PC-9 (cell line): ENCODE data around the gene RPAP3. TPM values are rescaled to one million over a fixed set of nuclear protein-coding genes. Genes with fewer than 3 reads are reported as not detected.

Experiments used
- BruUV-seq: library from RNA; stranded (reverse); fragments of 400-500 nt; replicated peaks from 2 replicates; lab custom pipeline; 2021; lab: Mats Ljungman, UMichigan
- CTCF ChIA-PET: fragments of 300-600 bp; sonication (Branson Sonifier 250); formaldehyde crosslinking; loops from one replicate; lab custom pipeline; 2022; ENCODE audit warnings: antibody characterized with exemption; lab: Charles Lee
- POLR2A ChIA-PET: fragments of 300-600 bp; sonication (Branson Sonifier 250); formaldehyde crosslinking; loops from one replicate; lab custom pipeline; 2022; ENCODE audit warnings: antibody characterized with exemption; ENCODE audit not compliant: unreplicated experiment; lab: Charles Lee
- DNase-seq, 2 experiments: peaks; one replicate each; pipeline versions ENCODE4 v3.0.0 to v3.0.0-alpha.2; 2015 to 2022; ENCODE audit warnings: mixed read lengths in 1 of 2
- H2AFZ ChIP-seq: fragments of 200-600 bp; sonication (generic); 2 replicates; pipeline ENCODE4 v1.8.1; 2017; ENCODE audit warnings: antibody characterized with exemption
- H3F3A ChIP-seq: fragments of 200-600 bp; sonication (generic); 2 replicates; pipeline ENCODE4 v1.8.1; 2017; ENCODE audit warnings: antibody characterized with exemption, mild to moderate bottlenecking, low read depth; ENCODE audit not compliant: insufficient read depth
- H3K27ac ChIP-seq: fragments of 200-600 bp; sonication (generic); 2 replicates; pipeline ENCODE4 v1.6.1; 2016; ENCODE audit warnings: mixed run types
- H3K27me3 ChIP-seq: fragments of 200-600 bp; sonication (generic); 2 replicates; pipeline ENCODE4 v1.6.1; 2016; ENCODE audit warnings: low read depth, mixed run types; ENCODE audit not compliant: insufficient read depth
- H3K36me3 ChIP-seq: fragments of 200-600 bp; sonication (generic); 2 replicates; pipeline ENCODE4 v1.6.1; 2016; ENCODE audit warnings: low read depth, mixed run types
- H3K4me1 ChIP-seq: fragments of 200-600 bp; sonication (generic); replicated peaks from 2 replicates; pipeline ENCODE4 v1.6.1; 2016; ENCODE audit warnings: mixed run types; ENCODE audit not compliant: insufficient read depth
- H3K4me2 ChIP-seq: fragments of 200-600 bp; sonication (generic); 2 replicates; pipeline ENCODE4 v1.6.1; 2017; ENCODE audit warnings: mixed run types
- H3K4me3 ChIP-seq: fragments of 200-600 bp; sonication (generic); 2 replicates; pipeline ENCODE4 v1.6.1; 2016; ENCODE audit warnings: mixed run types
- H3K79me2 ChIP-seq: fragments of 200-600 bp; sonication (generic); 2 replicates; pipeline ENCODE4 v1.6.1; 2017; ENCODE audit warnings: low read depth, mixed run types
- H3K9me2 ChIP-seq: fragments of 200-600 bp; sonication (generic); 2 replicates; pipeline ENCODE4 v1.8.1; 2017; ENCODE audit warnings: mild to moderate bottlenecking; ENCODE audit not compliant: insufficient read depth
- H3K9me3 ChIP-seq: fragments of 200-600 bp; sonication (generic); 2 replicates; pipeline ENCODE4 v1.8.1; 2016; ENCODE audit warnings: low read depth; ENCODE audit not compliant: insufficient read depth
- H4K20me1 ChIP-seq: fragments of 200-600 bp; sonication (generic); 2 replicates; pipeline ENCODE4 v1.8.1; 2017; ENCODE audit not compliant: insufficient read depth
- EZH2 ChIP-seq: fragments of 200-600 bp; sonication (generic); IDR thresholded peaks from 2 replicates; pipeline ENCODE4 v1.8.0; 2017; ENCODE audit warnings: antibody characterized with exemption, low read depth
- intact Hi-C: fragments of 100-400 bp; cut with micrococcal nuclease; formaldehyde crosslinking; loops from one replicate; pipeline ENCODE4 v1.10.0; 2022; ENCODE audit not compliant: unreplicated experiment
- total RNA-seq: library from RNA; stranded (reverse); gene quantifications from 2 replicates; pipeline ENCODE4 v1.2.3, GENCODE V29; 2021
- TF ChIP-seq, protein P1 (sequence below): fragments of 200-600 bp; sonication (generic); conservative IDR thresholded peaks from 2 replicates; pipeline ENCODE4 v1.6.1; 2017; ENCODE audit warnings: mixed run types, antibody characterized with exemption, mild to moderate bottlenecking, moderate library complexity

Gene RPAP3
- total RNA-seq, 1 experiment from 2014 or later: 37.0 TPM

DNA sequence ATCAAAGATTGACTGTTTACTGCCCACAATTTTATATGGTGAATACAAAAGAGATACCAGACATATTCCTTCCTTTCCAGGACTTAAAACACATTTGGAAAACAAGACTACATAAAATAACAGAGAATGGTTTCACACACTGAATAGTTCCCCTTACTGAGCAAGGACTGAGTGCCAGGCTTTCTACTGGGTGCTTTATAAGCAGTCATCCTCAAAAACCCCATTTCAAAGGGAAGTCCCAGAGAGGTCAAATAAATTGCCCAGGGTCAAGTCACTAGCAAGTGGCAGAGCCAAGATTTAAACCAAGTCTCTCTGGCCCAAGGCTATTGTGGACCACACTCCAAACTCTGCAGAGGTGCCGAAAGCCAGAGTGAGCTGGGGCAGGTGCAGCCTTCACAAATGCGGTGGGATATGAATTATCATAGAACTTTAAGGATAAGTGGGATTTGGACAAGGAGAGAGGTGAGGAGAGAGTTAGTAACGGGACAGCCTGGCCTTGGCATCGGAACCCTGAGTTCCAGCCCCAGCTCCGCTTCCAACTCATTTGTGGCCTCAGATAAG, 9.1 kb upstream of the RPAP3 start:
- POLR2A ChIA-PET: no interaction called here
- Histone ChIP-seq H3K27ac (no peak overlapping the region), H3K4me2 (no peak overlapping the region)

DNA sequence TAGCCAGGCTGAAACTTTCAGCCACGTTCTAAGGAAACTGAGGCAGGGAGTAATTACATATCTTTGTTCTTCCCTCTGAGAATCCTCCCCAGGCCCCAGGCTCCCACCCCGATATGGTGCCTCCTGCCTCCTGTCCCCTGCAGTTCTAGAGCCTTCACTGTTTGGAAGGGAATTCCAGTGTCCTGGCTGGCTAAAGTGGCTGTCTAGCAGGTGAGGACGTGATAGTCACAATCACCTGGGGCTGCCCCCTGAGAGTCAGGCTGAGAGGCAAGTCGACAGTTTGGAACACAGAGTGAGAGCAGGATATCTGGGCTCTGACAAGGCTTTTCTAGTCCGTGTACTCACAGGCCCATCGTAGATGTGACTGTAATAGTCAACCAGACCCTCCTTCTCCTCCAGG, 6.3 kb upstream of the RPAP3 start:
- no peak overlapping the region for H3K27ac ChIP-seq
- DNase-seq: no peak
- no peaks in the 10 kb centered on the region for H3K9me2 ChIP-seq
- ChIA-PET POLR2A (no interaction called here), CTCF (interaction anchor here (1.1 kb wide), 1 partner anchor 30 kb away, joined by 4 read pairs; no protein-coding TSS in a partner anchor)
- H3K27me3 ChIP-seq: no peaks in the 10 kb centered on the region
- no peak overlapping the region for H3K4me2 ChIP-seq
- no peaks in the 10 kb centered on the region for H3F3A ChIP-seq
- intact Hi-C loops: no loop called here
- 0 out of 2 replicates have a peak, but pooled peaks cover 8% of the 10 kb centered on the region for H3K79me2 ChIP-seq
- BruUV-seq: no TSS peak
- H3K36me3 ChIP-seq: no peaks in the 10 kb centered on the region
- no peak overlapping the region for H2AFZ ChIP-seq
- no peak for TF ChIP-seq EZH2
- TF ChIP-seq, protein P1, sequence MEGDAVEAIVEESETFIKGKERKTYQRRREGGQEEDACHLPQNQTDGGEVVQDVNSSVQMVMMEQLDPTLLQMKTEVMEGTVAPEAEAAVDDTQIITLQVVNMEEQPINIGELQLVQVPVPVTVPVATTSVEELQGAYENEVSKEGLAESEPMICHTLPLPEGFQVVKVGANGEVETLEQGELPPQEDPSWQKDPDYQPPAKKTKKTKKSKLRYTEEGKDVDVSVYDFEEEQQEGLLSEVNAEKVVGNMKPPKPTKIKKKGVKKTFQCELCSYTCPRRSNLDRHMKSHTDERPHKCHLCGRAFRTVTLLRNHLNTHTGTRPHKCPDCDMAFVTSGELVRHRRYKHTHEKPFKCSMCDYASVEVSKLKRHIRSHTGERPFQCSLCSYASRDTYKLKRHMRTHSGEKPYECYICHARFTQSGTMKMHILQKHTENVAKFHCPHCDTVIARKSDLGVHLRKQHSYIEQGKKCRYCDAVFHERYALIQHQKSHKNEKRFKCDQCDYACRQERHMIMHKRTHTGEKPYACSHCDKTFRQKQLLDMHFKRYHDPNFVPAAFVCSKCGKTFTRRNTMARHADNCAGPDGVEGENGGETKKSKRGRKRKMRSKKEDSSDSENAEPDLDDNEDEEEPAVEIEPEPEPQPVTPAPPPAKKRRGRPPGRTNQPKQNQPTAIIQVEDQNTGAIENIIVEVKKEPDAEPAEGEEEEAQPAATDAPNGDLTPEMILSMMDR: no peak
- H3K4me1 ChIP-seq: peaks cover 5% of the 10 kb centered on the region
- H4K20me1 ChIP-seq: no peaks in the 10 kb centered on the region
- H3K9me3 ChIP-seq: no peaks in the 10 kb centered on the region
- H3K4me3 ChIP-seq: no peak overlapping the region

More for the DNA sequence above, 9.1 kb upstream of the RPAP3 start:
- no TSS peak for BruUV-seq
- Histone ChIP-seq H3K4me1 (no peaks in the 10 kb centered on the region), H4K20me1 (no peaks in the 10 kb centered on the region), H2AFZ (no peak overlapping the region), H3K79me2 (no peaks in the 10 kb centered on the region), H3F3A (no peaks in the 10 kb centered on the region), H3K36me3 (no peaks in the 10 kb centered on the region), H3K9me3 (no peaks in the 10 kb centered on the region), H3K9me2 (no peaks in the 10 kb centered on the region), H3K4me3 (no peak overlapping the region), H3K27me3 (no peaks in the 10 kb centered on the region)
- intact Hi-C loops: loop anchor here (1.0 to 5.0 kb wide), 6 partner anchors 64 to 903 kb away; no protein-coding TSS in a partner anchor
- no peak for DNase-seq
- CTCF ChIA-PET: interaction anchor here (1.5 kb wide), 1 partner anchor 123 kb away, joined by 8 read pairs; no protein-coding TSS in a partner anchor
- TF ChIP-seq EZH2: no peak
- TF ChIP-seq, protein P1: no peak

DNA sequence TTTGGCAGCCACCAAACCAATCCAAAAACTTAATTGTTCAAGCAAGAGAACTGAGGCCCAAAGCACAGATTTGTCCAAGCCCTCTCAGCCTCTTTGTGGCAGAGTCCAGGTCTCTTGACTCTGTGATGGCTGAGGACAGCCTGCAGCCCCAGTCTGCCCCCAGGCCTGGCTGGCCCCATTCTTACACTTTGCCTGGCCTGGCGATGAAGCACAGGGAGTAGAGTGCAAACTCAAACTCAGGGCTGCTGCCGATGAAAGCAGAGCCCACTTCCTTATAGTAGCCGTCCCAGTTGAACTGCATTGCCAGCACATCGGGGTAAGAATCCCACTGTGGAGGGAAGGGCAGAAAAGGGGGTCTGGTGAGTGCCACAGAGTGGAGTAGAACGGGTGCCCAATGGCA, 5.6 kb upstream of the RPAP3 start:
- DNase-seq: no peak
- intact Hi-C loops: no loop called here
- Histone ChIP-seq H3K9me2 (no peaks in the 10 kb centered on the region), H3K4me2 (no peak overlapping the region), H2AFZ (no peak overlapping the region), H3K36me3 (no peaks in the 10 kb centered on the region), H3K4me3 (no peak overlapping the region), H4K20me1 (no peaks in the 10 kb centered on the region), H3K9me3 (no peaks in the 10 kb centered on the region), H3K27me3 (no peaks in the 10 kb centered on the region), H3K4me1 (peaks cover 12% of the 10 kb centered on the region), H3F3A (0 out of 2 replicates have a peak, but pooled peaks cover under 1% of the 10 kb centered on the region), H3K79me2 (0 out of 2 replicates have a peak, but pooled peaks cover 14% of the 10 kb centered on the region), H3K27ac (no peak overlapping the region)
- no peak for TF ChIP-seq EZH2
- TF ChIP-seq, protein P1: no peak
- CTCF ChIA-PET: no interaction called here
- BruUV-seq: no TSS peak
- POLR2A ChIA-PET: no interaction called here
